Activated CD4-positive, alpha-beta memory T cell treated with anti-CD3 and anti-CD28 coated beads for 36 hours (primary cell): ENCODE measurements around the gene ZNF35. TPM values are rescaled to one million over a fixed set of nuclear protein-coding genes. Genes with fewer than 3 reads are reported as not detected.

ENCODE experiments used
- total RNA-seq, 2 experiments: library from RNA; stranded (reverse); gene quantifications; one replicate each; pipeline ENCODE4 v1.2.3, GENCODE V29; 2021

ZNF35 gene
- total RNA-seq, 2 experiments from 2014 or later, result 3.2 TPM

Other genes starting within 250 kb of the ZNF35 start
- 10 to 100 TPM; 16.6 to 18.7 TPM for gene ZNF445, start 171.1 kb upstream of the ZNF35 start, total RNA-seq
- gene ZKSCAN7, start 93.5 kb upstream of the ZNF35 start, total RNA-seq, result 1 to 10 TPM; 1.3 to 1.7 TPM
- under 1 TPM; 0.07 to 0.10 TPM for gene ZNF660, start 63.8 kb upstream of the ZNF35 start, total RNA-seq
- gene ZNF197, start 23.7 kb upstream of the ZNF35 start, total RNA-seq, result 1 to 10 TPM; 9.1 to 9.9 TPM
- gene ZNF502, start 63.9 kb downstream of the ZNF35 start, total RNA-seq, result under 1 TPM; 0.69 to 0.77 TPM
- gene ZNF501, start 80.9 kb downstream of the ZNF35 start, total RNA-seq, result 1 to 10 TPM; 1.5 to 2.6 TPM
- 10 to 100 TPM; 32.5 to 38.6 TPM for gene KIAA1143, start 112.9 kb downstream of the ZNF35 start, total RNA-seq
- 10 to 100 TPM; 41.0 to 45.1 TPM for gene KIF15, start 113.1 kb downstream of the ZNF35 start, total RNA-seq
- gene TMEM42, start 213.2 kb downstream of the ZNF35 start, total RNA-seq, result 10 to 100 TPM; 13.0 to 13.5 TPM
- gene TGM4, start 225.9 kb downstream of the ZNF35 start, total RNA-seq, result not detected